OCI-LY1 (cell line): ENCODE data around the gene KLHL26.

ENCODE experiments used
- H2AFZ ChIP-seq: fragments of 200-600 bp; sonication (generic), shearing (Covaris generic); 2 replicates; pipeline ENCODE4 v1.6.0; 2014; ENCODE audit warnings: antibody characterized with exemption, mild to moderate bottlenecking, low read length
- H3F3A ChIP-seq: fragments of 200-600 bp; sonication (generic), shearing (Covaris generic); 2 replicates; pipeline ENCODE4 v1.6.0; 2014; ENCODE audit warnings: mild to moderate bottlenecking, antibody characterized with exemption, low read length, moderate library complexity; ENCODE audit not compliant: insufficient read depth
- H3K27ac ChIP-seq: fragments of 200-600 bp; sonication (generic); 2 replicates; pipeline ENCODE4 v1.5.1; 2014; ENCODE audit warnings: low read length, mixed run types, mild to moderate bottlenecking, low read depth; ENCODE audit not compliant: poor library complexity, severe bottlenecking
- H3K27me3 ChIP-seq: fragments of 200-600 bp; sonication (generic); 2 replicates; pipeline ENCODE4 v1.6.0; 2014; ENCODE audit warnings: antibody characterized with exemption, mild to moderate bottlenecking, low read length, moderate library complexity; ENCODE audit not compliant: insufficient read depth
- H3K36me3 ChIP-seq: fragments of 200-600 bp; sonication (generic); 2 replicates; pipeline ENCODE4 v1.6.1; 2014; ENCODE audit warnings: mild to moderate bottlenecking, antibody characterized with exemption, low read length, moderate library complexity, mixed read lengths; ENCODE audit not compliant: insufficient read depth
- H3K4me1 ChIP-seq: fragments of 200-600 bp; sonication (generic); 2 replicates; pipeline ENCODE4 v1.5.1; 2014; ENCODE audit warnings: mild to moderate bottlenecking, low read length, moderate library complexity; ENCODE audit not compliant: insufficient read depth, severe bottlenecking
- H3K4me2 ChIP-seq: fragments of 200-600 bp; sonication (generic), shearing (Covaris generic); 2 replicates; pipeline ENCODE4 v1.6.1; 2014; ENCODE audit warnings: low read length
- H3K4me3 ChIP-seq: fragments of 200-600 bp; sonication (generic); 2 replicates; pipeline ENCODE4 v1.5.1; 2014; ENCODE audit warnings: low read length, low read depth, mild to moderate bottlenecking, mixed read lengths; ENCODE audit not compliant: poor library complexity, severe bottlenecking
- H3K79me2 ChIP-seq: fragments of 200-600 bp; shearing (Covaris generic); 2 replicates; pipeline ENCODE4 v1.6.1; 2016; ENCODE audit warnings: mixed run types, low read length, mixed read lengths; ENCODE audit not compliant: insufficient read depth
- H3K9ac ChIP-seq: fragments of 200-600 bp; sonication (generic), shearing (Covaris generic); 2 replicates; pipeline ENCODE4 v1.6.1; 2014; ENCODE audit warnings: mild to moderate bottlenecking, low read length, mixed read lengths
- H3K9me2 ChIP-seq: fragments of 200-600 bp; sonication (generic), shearing (Covaris generic); 2 replicates; pipeline ENCODE4 v1.6.1; 2014; ENCODE audit warnings: low read depth, mild to moderate bottlenecking, low read length, mixed read lengths
- H3K9me3 ChIP-seq: fragments of 200-600 bp; shearing (Covaris generic); 2 replicates; pipeline ENCODE4 v1.6.1; 2014; ENCODE audit warnings: low read length, mixed read lengths
- H4K20me1 ChIP-seq: fragments of 200-600 bp; sonication (generic), shearing (Covaris generic); 2 replicates; pipeline ENCODE4 v1.6.0; 2016; ENCODE audit warnings: mild to moderate bottlenecking, low read length; ENCODE audit not compliant: insufficient read depth
- EZH2 ChIP-seq: fragments of 200-600 bp; sonication (generic), shearing (Covaris generic); IDR thresholded peaks from 2 replicates; pipeline ENCODE4 v1.8.0; 2017; ENCODE audit warnings: borderline replicate concordance, mixed run types, mild to moderate bottlenecking, antibody characterized with exemption, low read length, moderate library complexity, mixed read lengths
- TF ChIP-seq, protein P1 (sequence below): fragments of 200-600 bp; sonication (generic), shearing (Covaris generic); IDR thresholded peaks from 2 replicates; pipeline ENCODE4 v1.5.1; 2017; ENCODE audit warnings: mild to moderate bottlenecking, antibody characterized with exemption, low read length, moderate library complexity, mixed read lengths

KLHL26 gene

DNA sequence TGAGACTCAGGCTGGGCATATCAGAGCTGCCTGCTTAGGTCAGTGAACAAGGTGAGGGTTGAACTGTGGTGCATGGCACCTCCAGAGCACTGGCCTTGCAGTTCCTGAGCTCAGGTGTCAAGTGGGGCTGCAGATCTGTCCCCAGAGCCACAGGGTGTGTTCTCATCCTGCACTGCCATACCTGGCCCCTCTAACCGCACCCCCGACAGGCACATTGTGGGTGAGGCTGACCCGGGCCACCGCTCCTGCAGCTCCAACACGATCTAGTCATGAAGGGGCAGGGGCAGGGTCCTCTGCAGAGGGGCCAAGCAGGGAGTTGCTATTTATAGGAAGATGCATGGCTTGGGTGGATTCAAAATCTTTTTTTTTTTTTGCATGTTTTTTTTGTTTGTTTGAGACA, 30.0 kb downstream of the KLHL26 start:
- TF ChIP-seq EZH2, result no peak
- TF ChIP-seq, protein P1, sequence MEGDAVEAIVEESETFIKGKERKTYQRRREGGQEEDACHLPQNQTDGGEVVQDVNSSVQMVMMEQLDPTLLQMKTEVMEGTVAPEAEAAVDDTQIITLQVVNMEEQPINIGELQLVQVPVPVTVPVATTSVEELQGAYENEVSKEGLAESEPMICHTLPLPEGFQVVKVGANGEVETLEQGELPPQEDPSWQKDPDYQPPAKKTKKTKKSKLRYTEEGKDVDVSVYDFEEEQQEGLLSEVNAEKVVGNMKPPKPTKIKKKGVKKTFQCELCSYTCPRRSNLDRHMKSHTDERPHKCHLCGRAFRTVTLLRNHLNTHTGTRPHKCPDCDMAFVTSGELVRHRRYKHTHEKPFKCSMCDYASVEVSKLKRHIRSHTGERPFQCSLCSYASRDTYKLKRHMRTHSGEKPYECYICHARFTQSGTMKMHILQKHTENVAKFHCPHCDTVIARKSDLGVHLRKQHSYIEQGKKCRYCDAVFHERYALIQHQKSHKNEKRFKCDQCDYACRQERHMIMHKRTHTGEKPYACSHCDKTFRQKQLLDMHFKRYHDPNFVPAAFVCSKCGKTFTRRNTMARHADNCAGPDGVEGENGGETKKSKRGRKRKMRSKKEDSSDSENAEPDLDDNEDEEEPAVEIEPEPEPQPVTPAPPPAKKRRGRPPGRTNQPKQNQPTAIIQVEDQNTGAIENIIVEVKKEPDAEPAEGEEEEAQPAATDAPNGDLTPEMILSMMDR, result no peak

GRCh38 chr19:18667531-18668251, 30.9 kb downstream of the KLHL26 start:
- Histone ChIP-seq H3K36me3 (no peaks in the 10 kb centered on the region), H3K4me2 (no peak overlapping the region), H3K9me2 (no peaks in the 10 kb centered on the region), H3K79me2 (no peaks in the 10 kb centered on the region), H3K9ac (no peak overlapping the region), H2AFZ (no peak overlapping the region), H3K27ac (no peak overlapping the region), H4K20me1 (no peaks in the 10 kb centered on the region), H3K9me3 (no peaks in the 10 kb centered on the region), H3F3A (no peaks in the 10 kb centered on the region), H3K4me1 (peaks cover 4% of the 10 kb centered on the region), H3K27me3 (no peaks in the 10 kb centered on the region; the same call in 1 of the 2 replicates), H3K4me3 (no peak overlapping the region)
- TF ChIP-seq, protein P1, result no peak
- no peak for TF ChIP-seq EZH2

More for the DNA sequence above, 30.0 kb downstream of the KLHL26 start:
- Histone ChIP-seq H3F3A (no peaks in the 10 kb centered on the region), H3K79me2 (no peaks in the 10 kb centered on the region), H3K9ac (no peak overlapping the region), H3K27me3 (peaks cover 3% of the 10 kb centered on the region; the same call in 1 of the 2 replicates), H3K27ac (no peak overlapping the region), H2AFZ (no peak overlapping the region), H3K9me2 (no peaks in the 10 kb centered on the region), H3K36me3 (no peaks in the 10 kb centered on the region), H3K4me3 (no peak overlapping the region), H4K20me1 (no peaks in the 10 kb centered on the region), H3K4me2 (no peak overlapping the region), H3K9me3 (no peaks in the 10 kb centered on the region), H3K4me1 (peaks cover 4% of the 10 kb centered on the region)

DNA sequence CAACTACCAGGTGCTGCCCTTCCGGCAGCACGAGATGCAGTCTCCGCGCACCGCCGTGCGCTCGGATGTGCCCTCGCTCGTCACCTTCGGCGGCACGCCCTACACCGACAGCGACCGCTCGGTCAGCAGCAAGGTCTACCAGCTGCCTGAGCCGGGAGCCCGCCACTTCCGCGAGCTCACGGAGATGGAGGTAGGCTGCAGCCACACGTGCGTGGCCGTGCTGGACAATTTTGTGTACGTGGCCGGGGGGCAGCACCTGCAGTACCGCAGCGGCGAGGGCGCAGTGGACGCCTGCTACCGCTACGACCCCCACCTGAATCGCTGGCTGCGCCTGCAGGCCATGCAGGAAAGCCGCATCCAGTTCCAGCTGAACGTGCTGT, 31.4 kb downstream of the KLHL26 start:
- TF ChIP-seq, protein P1, result no peak
- no peak for TF ChIP-seq EZH2
- H3F3A ChIP-seq, result no peaks in the 10 kb centered on the region
- H4K20me1 ChIP-seq, result no peaks in the 10 kb centered on the region
- H3K9me2 ChIP-seq, result no peaks in the 10 kb centered on the region
- H3K4me2 ChIP-seq, result no peak overlapping the region
- H3K27ac ChIP-seq, result no peak overlapping the region
- H3K4me3 ChIP-seq, result no peak overlapping the region
- no peaks in the 10 kb centered on the region; the same call in 1 of the 2 replicates for H3K27me3 ChIP-seq
- H2AFZ ChIP-seq, result no peak overlapping the region
- H3K4me1 ChIP-seq, result peaks cover 4% of the 10 kb centered on the region
- H3K36me3 ChIP-seq, result no peaks in the 10 kb centered on the region
- no peaks in the 10 kb centered on the region for H3K79me2 ChIP-seq
- H3K9ac ChIP-seq, result no peak overlapping the region
- H3K9me3 ChIP-seq, result no peaks in the 10 kb centered on the region
